NCI-H1092 (cell line): ENCODE data around the gene DLX5.

ENCODE experiments used
- DNase-seq: peaks from one replicate; lab custom pipeline; 2025; lab: John Stamatoyannopoulos, UW

Gene DLX5

DNA sequence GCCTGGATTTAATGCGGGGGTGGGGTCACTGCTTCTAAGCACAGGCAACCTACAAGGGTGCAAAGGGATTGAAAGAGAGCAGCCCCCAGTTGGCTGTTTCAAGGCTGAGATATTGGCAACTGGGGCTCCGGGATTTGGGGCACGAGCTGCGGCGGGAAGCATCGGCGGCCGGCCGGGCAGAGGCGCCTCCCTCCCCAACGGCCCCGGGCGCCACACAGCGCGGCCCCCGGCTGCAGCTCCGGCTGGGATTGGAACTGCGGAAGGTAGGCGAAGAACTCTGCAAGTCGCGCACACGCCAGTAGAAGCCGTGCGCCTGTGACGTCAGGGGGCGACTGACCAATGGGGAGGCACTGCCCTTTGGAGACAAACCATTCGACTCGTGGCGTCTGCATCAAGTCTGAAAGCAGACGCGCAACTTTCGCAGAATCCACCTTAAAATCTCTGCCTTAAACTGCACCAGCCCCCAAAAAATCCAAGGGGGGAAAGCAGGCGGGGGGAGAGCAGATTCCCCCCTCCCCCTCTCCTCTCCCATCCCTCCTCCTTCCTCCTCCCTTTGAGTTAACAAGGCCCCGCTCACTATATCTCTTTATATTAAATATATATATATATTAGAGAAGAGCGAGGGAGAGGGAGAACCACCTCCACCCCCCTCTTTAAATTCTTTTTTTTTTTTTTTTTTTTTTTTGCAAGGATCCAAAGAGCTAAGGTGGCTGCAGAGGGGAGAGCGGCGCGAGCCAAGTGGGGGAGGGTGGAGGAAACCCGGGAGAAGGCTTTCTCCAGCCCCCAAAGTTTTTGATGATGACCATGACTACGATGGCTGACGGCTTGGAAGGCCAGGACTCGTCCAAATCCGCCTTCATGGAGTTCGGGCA is 19.2 kb downstream of the DLX5 start, which contains the start of gene DLX6:
TSS of gene DLX6 (plus strand) at position 371 of the 872 bp plus-strand sequence. CDS start at position 796, 425 bp downstream.
- peak; percentile 98 for DNase-seq

- DNase-seq: no peak
Observed at GRCh38 chr7:97004247-97005182, 20.1 kb downstream of the DLX5 start.

- peak; percentile 42 for DNase-seq
Observed at GRCh38 chr7:97003262-97004246, 21.1 kb downstream of the DLX5 start.

DNA sequence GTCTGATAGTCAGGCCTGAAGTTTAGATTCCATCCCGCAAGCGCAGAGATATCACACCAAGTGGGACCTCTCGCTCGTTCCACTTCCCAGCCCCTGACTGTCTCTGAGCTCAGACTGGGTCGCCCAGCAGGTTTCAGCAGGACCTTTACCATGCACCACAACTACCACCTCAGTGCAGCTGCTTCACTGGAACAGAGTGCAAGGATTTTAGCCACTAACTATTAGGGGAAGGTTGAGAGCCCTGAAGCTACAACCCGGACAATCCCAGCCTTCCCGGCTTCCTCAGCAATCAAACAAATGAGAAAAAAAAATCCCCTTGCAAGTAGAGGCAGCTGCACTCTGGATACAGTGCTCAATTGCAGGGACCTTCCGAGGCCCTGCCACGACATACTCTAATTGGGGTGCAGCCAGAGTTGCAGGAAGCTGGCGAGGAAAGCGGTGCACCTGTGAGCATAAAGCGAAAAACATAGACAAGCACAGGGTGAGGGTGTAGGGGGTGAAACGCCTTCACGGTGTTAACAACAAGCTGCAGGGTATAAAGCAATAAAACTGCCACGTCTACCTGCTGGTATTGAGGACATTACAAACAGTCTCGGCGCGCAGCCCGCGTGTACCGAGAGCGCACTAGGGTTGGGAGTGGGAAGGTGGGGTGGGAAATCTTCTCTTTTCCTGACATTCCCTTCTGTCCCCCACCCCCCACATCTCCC is 21.9 kb downstream of the DLX5 start:
- no peak for DNase-seq

- no peak for DNase-seq
Observed at GRCh38 chr7:97001656-97002554, 22.7 kb downstream of the DLX5 start.

- no peak for DNase-seq
Observed at GRCh38 chr7:97001221-97001620, 23.4 kb downstream of the DLX5 start.

DNA sequence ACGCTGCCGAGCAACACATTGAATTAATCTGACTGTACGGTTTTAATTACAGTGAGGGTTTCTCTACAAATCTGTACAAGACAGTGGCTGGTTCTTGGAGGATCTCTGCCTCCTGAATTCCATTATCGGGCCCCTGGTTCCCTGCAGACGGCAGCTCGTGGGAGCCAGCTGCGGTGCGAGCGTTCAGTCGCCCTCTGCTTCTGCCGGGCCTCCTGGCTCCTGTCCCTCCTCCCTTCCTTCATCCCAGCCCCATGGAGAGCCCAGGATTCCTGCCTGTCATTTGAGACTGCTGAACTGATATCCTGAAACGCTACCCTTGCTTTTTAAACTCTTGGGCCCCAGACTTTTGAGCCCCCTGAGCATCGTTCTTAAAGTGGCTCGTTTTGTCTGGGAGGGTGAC is 25.9 kb downstream of the DLX5 start:
- no peak for DNase-seq

DNA sequence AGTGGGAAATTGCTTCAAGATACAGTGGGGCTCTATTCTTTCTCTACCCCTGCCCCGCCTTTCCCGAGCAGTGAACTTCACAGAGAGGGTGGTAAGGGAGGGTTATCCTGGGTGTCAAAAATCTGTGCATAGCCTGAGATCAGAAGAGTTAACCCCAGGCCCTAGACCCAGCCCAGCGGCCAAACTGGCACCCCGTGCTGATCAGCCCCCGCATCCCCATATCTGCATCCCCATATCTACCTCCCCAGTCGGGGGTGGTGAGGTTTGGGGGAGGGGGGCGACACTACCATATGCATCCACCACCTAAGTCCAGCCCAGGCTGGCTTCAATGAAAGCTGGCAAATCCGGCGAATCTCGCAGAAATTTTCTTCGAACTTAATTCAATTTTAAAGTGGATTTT is 26.3 kb downstream of the DLX5 start:
- DNase-seq: no peak

DNA sequence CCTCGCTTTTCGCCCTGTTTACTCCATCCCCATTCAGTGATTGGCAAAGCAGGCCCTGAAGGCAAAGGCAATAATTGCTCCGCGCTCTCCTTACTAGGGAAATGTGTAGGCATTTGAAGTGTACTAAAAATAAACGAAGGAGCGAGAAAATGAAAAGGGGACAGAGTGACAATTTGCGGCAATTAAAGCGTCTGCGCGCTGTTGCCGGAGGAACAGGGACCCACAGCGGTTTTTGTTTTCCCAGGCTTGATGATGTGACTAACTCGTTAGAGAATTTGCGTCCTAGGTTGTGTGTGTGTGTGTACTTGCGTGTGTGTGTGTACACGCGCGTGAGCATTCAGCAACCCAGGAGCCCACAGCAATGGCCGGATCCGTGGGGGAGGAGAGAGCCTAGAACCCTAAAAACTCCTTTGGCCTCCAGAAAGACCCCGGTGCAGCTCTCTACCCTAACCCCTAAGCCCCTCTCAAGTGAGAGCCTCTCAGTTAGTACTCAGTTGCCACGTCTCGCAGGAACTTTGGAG is 27.1 kb downstream of the DLX5 start:
- no peak for DNase-seq

- DNase-seq: no peak
Observed at GRCh38 chr7:96996958-96997511, 27.6 kb downstream of the DLX5 start.

DNA sequence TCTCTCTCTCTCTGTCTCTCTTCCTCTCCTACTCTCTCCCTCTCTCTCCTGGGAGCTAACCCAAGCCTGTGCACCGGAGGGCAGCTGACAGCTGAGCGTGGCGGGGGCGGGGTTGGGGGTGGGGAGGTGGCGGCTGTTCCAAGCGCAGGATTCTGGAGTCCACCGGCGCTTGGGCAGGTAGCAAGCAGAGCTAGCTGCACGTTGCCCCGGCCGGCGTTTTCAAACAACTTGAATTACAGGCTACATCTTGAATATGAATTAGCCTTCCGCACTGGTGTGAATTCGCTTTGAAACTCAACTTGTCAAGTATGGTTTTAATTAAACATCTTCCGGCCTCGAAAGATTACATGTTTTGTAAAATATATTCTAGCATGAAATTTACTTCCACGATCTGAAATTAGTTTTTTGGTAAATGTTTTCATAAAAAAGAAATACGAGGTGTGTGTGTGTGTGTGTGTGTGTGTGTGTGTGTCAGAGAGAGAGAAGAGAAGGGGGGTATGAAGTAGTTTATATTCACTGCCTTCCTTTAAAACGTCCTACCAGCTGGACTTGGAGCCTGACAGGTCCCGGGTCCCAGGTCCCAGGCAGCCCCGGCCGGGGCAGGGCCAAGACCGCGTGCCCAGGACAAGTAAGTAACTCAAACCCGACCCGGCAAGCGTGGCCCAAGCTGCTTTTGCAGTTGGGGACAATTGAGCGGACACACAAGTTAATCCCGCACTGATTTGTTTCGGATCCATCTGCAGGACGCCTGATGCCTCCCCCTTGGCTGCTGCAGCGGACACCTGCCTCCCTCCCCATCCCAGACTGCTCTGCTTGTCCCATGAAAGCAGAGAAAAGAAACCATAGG is 28.3 kb downstream of the DLX5 start:
- no peak for DNase-seq

DNA sequence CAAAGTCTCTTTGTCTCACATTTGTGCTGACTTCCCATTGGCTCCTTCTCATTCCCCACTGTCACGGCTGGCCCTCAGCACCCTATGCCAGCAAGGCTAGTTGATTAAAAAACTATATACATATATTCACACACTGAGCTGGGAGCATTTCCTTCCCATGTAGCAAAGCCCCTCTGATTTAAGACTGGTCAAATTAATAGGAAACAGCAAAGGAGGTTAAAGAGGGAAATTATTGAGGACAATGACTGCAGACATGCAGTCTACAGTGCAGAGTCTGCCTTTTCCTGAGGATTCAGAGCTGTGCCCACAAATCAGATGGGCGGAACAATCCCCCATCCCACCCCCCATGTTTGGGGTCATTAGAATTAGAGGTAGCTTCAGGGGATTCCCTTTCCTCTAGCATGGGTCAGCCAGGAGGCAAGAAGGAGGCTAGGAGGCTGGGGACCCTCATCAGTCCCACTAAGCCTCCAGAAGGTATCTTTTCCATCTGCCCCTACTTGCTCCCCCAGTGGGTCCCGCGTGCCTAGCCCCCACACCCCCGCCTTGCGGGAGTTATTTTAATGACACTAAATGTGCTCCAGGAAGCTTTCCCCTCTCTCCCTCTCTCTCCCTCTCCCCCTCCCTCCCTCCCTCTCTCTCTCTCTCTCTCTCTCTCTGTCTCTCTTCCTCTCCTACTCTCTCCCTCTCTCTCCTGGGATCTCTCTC is 29.1 kb downstream of the DLX5 start:
- no peak for DNase-seq

DNA sequence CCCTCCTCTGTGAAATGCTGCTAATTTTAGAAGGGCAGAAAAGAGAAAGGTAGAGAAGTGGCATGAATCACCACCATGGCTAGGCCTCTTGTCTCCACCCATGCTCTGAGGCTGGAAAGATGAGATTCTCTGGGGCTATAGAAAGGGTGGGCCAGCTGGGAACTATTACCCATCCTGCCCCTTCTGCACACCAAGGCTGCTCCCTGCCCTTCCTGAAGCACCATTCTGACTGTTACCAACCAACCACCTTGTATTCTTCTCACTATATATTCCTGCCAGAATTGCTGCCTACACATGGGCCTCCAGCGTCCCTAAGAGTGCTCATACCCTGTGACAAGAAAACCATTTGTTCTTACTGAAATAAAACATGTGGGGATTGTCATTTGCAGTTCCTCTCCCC is 30.7 kb downstream of the DLX5 start:
- no peak for DNase-seq

- DNase-seq: no peak
Observed at GRCh38 chr7:96993094-96993865, 31.4 kb downstream of the DLX5 start.

- no peak for DNase-seq
Observed at GRCh38 chr7:96992192-96993005, 32.2 kb downstream of the DLX5 start.
